Measurements from ENCODE around the gene IL10RA.
A peak's percentile ranks its signal among the peaks of the same experiment; 100 is the strongest.
"Not testable (repeated sequence)": the region's sequence is repeated elsewhere in the genome, so short reads cannot be mapped to it uniquely, and the experiment has no call there.

Gene IL10RA

GRCh38 chr11:117961896-117962295 lies 24.3 kb upstream of the IL10RA start:
- DNase-seq (ENCODE audit: extremely low read depth in 1 of 2, low read depth in 1 of 2), result no peak

- no peak for DNase-seq (ENCODE audit: extremely low read depth in 1 of 2, low read depth in 1 of 2)
Measured at GRCh38 chr11:117962826-117963225, 23.4 kb upstream of the IL10RA start.

GRCh38 chr11:117966908-117967307 lies 19.3 kb upstream of the IL10RA start:
- no peak for DNase-seq (ENCODE audit: extremely low read depth in 1 of 2, low read depth in 1 of 2)

GRCh38 chr11:117969160-117969991 lies 16.8 kb upstream of the IL10RA start:
- no peak for DNase-seq (ENCODE audit: extremely low read depth in 1 of 2, low read depth in 1 of 2)

- no peak for DNase-seq (ENCODE audit: extremely low read depth in 1 of 2, low read depth in 1 of 2)
Measured at GRCh38 chr11:117970400-117971024, 15.7 kb upstream of the IL10RA start.

GRCh38 chr11:117972044-117972443 lies 14.2 kb upstream of the IL10RA start:
- DNase-seq (ENCODE audit: extremely low read depth in 1 of 2, low read depth in 1 of 2), result no peak

- DNase-seq (ENCODE audit: extremely low read depth in 1 of 2, low read depth in 1 of 2), result no peak
Measured at GRCh38 chr11:117972629-117973502, 13.3 kb upstream of the IL10RA start.

GRCh38 chr11:117973503-117973860 lies 12.7 kb upstream of the IL10RA start:
- no peak for DNase-seq (ENCODE audit: extremely low read depth in 1 of 2, low read depth in 1 of 2)

GRCh38 chr11:117976445-117976844 lies 9.7 kb upstream of the IL10RA start:
- DNase-seq (ENCODE audit: extremely low read depth in 1 of 2, low read depth in 1 of 2), result no peak

- no peak for DNase-seq (ENCODE audit: extremely low read depth in 1 of 2, low read depth in 1 of 2)
Measured at GRCh38 chr11:117977029-117977428, 9.2 kb upstream of the IL10RA start.

GRCh38 chr11:117977612-117978264 lies 8.5 kb upstream of the IL10RA start:
- DNase-seq (ENCODE audit: extremely low read depth in 1 of 2, low read depth in 1 of 2), result not testable (repeated sequence)

- DNase-seq (ENCODE audit: extremely low read depth in 1 of 2, low read depth in 1 of 2), result not testable (repeated sequence)
Measured at GRCh38 chr11:117978291-117978910, 7.8 kb upstream of the IL10RA start.

- DNase-seq (ENCODE audit: extremely low read depth in 1 of 2, low read depth in 1 of 2), result no peak
Measured at GRCh38 chr11:117978991-117979390, 7.2 kb upstream of the IL10RA start.

GRCh38 chr11:117979481-117980211 lies 6.5 kb upstream of the IL10RA start:
- DNase-seq (ENCODE audit: extremely low read depth in 1 of 2, low read depth in 1 of 2), result no peak

- DNase-seq (ENCODE audit: extremely low read depth in 1 of 2, low read depth in 1 of 2), result no peak
Measured at GRCh38 chr11:117980280-117980679, 5.9 kb upstream of the IL10RA start.

- no peak for DNase-seq (ENCODE audit: extremely low read depth in 1 of 2, low read depth in 1 of 2)
Measured at GRCh38 chr11:117980720-117981119, 5.5 kb upstream of the IL10RA start.

- DNase-seq (ENCODE audit: extremely low read depth in 1 of 2, low read depth in 1 of 2), result no peak
Measured at GRCh38 chr11:117983163-117983475, 3.1 kb upstream of the IL10RA start.

GRCh38 chr11:117984476-117984875 lies 1.7 kb upstream of the IL10RA start:
- DNase-seq (ENCODE audit: extremely low read depth in 1 of 2, low read depth in 1 of 2), result no peak

GRCh38 chr11:117986981-117987574 lies 884 bp downstream of the IL10RA start:
- peak in 1 of 2 donors; percentile 39 for DNase-seq (ENCODE audit: extremely low read depth in 1 of 2, low read depth in 1 of 2)
